HCT116 (cell line): ENCODE measurements around the gene KRT38. TPM values are rescaled to one million over a fixed set of nuclear protein-coding genes. Genes with fewer than 3 reads are reported as not detected.

Experiments used
- ATAC-seq: fragments of 200-7000 bp; cut with Tn5 transposase; 2 replicates; pipeline ENCODE4 v1.9.1; 2020; ENCODE audit warnings: mild to moderate bottlenecking, moderate library complexity
- BruUV-seq: library from RNA; stranded (reverse); fragments of 400-500 nt; replicated peaks from 2 replicates; lab custom pipeline; 2021; lab: Mats Ljungman, UMichigan
- CTCF ChIA-PET: fragments of 300-600 bp; sonication (Branson Sonifier 250); formaldehyde crosslinking; loops from one replicate; lab custom pipeline; 2021; ENCODE audit warnings: antibody characterized with exemption; lab: Charles Lee
- POLR2A ChIA-PET: fragments of 300-600, 350-600 bp; sonication (Branson Sonifier 250); formaldehyde crosslinking; loops from one replicate; lab custom pipeline; 2021; ENCODE audit warnings: antibody characterized with exemption; lab: Charles Lee
- RAD21 ChIA-PET, 2 experiments: fragments of 300-600 bp; sonication (Branson Sonifier 250); formaldehyde crosslinking; loops; one replicate each; lab custom pipeline; 2023; ENCODE audit warnings: low total read pairs in 2 of 2; ENCODE audit not compliant: uncharacterized antibody in 2 of 2, unreplicated experiment in 2 of 2, low non-redundant PET in 1 of 2; lab: Charles Lee
- DNase-seq: peaks from one replicate; pipeline ENCODE4 v3.0.0-alpha.2; 2010; ENCODE audit warnings: low read depth, low spot score
- H2AFZ ChIP-seq: fragments of 200-600 bp; shearing (Covaris generic), sonication (generic); 2 replicates; pipeline ENCODE4 v1.6.1; 2017; ENCODE audit warnings: low read depth, mixed run types, mixed read lengths, antibody characterized with exemption, low read length; ENCODE audit not compliant: poor library complexity, severe bottlenecking
- H3K27ac ChIP-seq: 2 replicates; pipeline ENCODE4 v1.5.1; 2012; ENCODE audit warnings: low read depth, low read length
- H3K27me3 ChIP-seq: fragments of 200-600 bp; sonication (generic); 2 replicates; pipeline ENCODE4 v1.6.1; 2016; ENCODE audit warnings: mixed run types, low read length, mixed read lengths; ENCODE audit not compliant: insufficient read depth
- H3K36me3 ChIP-seq, 2 experiments: fragments of 200-500 bp in 1 of 2; fragments of 200-600 bp in 1 of 2; sonication (Bioruptor generic) in 1 of 2; sonication (generic) in 1 of 2; 2 replicates each; pipeline versions ENCODE4 v1.5.1 to v1.6.1; 2014 to 2016; ENCODE audit warnings: low read length in 2 of 2, inconsistent platforms in 1 of 2, mixed read lengths in 1 of 2, mixed run types in 1 of 2; ENCODE audit not compliant: insufficient read depth in 2 of 2, control insufficient read depth in 1 of 2
- H3K4me1 ChIP-seq, 2 experiments: fragments of 200-600 bp in 1 of 2; sonication (generic) in 1 of 2; 2 replicates each; pipeline versions ENCODE4 v1.5.1 to v1.6.1; 2012 to 2017; ENCODE audit warnings: low read length in 2 of 2, inconsistent platforms in 1 of 2, mild to moderate bottlenecking in 1 of 2, mixed read lengths in 1 of 2, mixed run types in 1 of 2, moderate library complexity in 1 of 2; ENCODE audit not compliant: insufficient read depth in 2 of 2, control insufficient read depth in 1 of 2
- H3K4me2 ChIP-seq: fragments of 200-600 bp; sonication (generic); 2 replicates; pipeline ENCODE4 v1.6.1; 2017; ENCODE audit warnings: mixed run types, low read length, mixed read lengths
- H3K4me3 ChIP-seq, 2 experiments: fragments of 200-600 bp in 1 of 2; sonication (generic) in 1 of 2; replicated peaks in 1 of 2; 2 replicates each; pipeline ENCODE4 v1.5.1; 2011 to 2016; ENCODE audit warnings: low read length in 2 of 2, control low read depth in 1 of 2, low read depth in 1 of 2, mild to moderate bottlenecking in 1 of 2, mixed read lengths in 1 of 2, mixed run types in 1 of 2
- H3K79me2 ChIP-seq: fragments of 200-600 bp; sonication (generic); 2 replicates; pipeline ENCODE4 v1.6.1; 2017; ENCODE audit warnings: mild to moderate bottlenecking, mixed run types, low read length, moderate library complexity, mixed read lengths; ENCODE audit not compliant: insufficient read depth
- H3K9ac ChIP-seq: fragments of 200-600 bp; sonication (generic); 2 replicates; pipeline ENCODE4 v1.6.1; 2016; ENCODE audit warnings: low read length, mixed read lengths
- H3K9me2 ChIP-seq: fragments of 200-600 bp; sonication (generic), shearing (Covaris generic); 2 replicates; pipeline ENCODE4 v1.6.1; 2017; ENCODE audit warnings: mixed run types, mild to moderate bottlenecking, moderate library complexity; ENCODE audit not compliant: insufficient read depth
- H3K9me3 ChIP-seq, 2 experiments: fragments of 200-500 bp in 1 of 2; fragments of 200-600 bp in 1 of 2; sonication (Bioruptor generic) in 1 of 2; sonication (generic) in 1 of 2; 2 replicates each; pipeline ENCODE4 v1.6.1; 2014 to 2017; ENCODE audit warnings: low read length in 2 of 2, mixed read lengths in 2 of 2, inconsistent platforms in 1 of 2, low read depth in 1 of 2, mild to moderate bottlenecking in 1 of 2, mixed run types in 1 of 2, moderate library complexity in 1 of 2; ENCODE audit not compliant: control insufficient read depth in 1 of 2, insufficient read depth in 1 of 2
- H4K20me1 ChIP-seq: fragments of 200-600 bp; sonication (generic), shearing (Covaris generic); 2 replicates; pipeline ENCODE4 v1.6.1; 2017; ENCODE audit warnings: mixed run types, mild to moderate bottlenecking, moderate library complexity; ENCODE audit not compliant: insufficient read depth
- ATF3 ChIP-seq: IDR thresholded peaks from 2 replicates; pipeline ENCODE4 v1.6.1; 2012
- CBX3 ChIP-seq: IDR thresholded peaks from 2 replicates; pipeline ENCODE4 v1.6.1; 2012; ENCODE audit warnings: low read depth
- CEBPB ChIP-seq: IDR thresholded peaks from 2 replicates; pipeline ENCODE4 v1.6.1; 2012; ENCODE audit warnings: low read depth
- ELF1 ChIP-seq: IDR thresholded peaks from 2 replicates; pipeline ENCODE4 v1.6.1; 2012; ENCODE audit warnings: low read depth, borderline replicate concordance
- FOSL1 ChIP-seq: IDR thresholded peaks from 2 replicates; pipeline ENCODE4 v1.6.1; 2012; ENCODE audit warnings: low read depth
- MAX ChIP-seq: IDR thresholded peaks from 2 replicates; pipeline ENCODE4 v1.6.1; 2012
- POLR2A ChIP-seq: IDR thresholded peaks from 2 replicates; pipeline ENCODE4 v1.7.0; 2011; ENCODE audit warnings: borderline replicate concordance; ENCODE audit not compliant: insufficient read depth, insufficient read length; ENCODE audit errors: extremely low read depth
- REST ChIP-seq: IDR thresholded peaks from 2 replicates; pipeline ENCODE4 v1.6.1; 2012; ENCODE audit warnings: low read depth
- SIN3A ChIP-seq: IDR thresholded peaks from 2 replicates; pipeline ENCODE4 v1.6.1; 2012; ENCODE audit warnings: low read depth
- SRF ChIP-seq: IDR thresholded peaks from 2 replicates; pipeline ENCODE4 v1.6.1; 2012; ENCODE audit warnings: low read depth
- YY1 ChIP-seq: IDR thresholded peaks from 2 replicates; pipeline ENCODE4 v1.6.1; 2011; ENCODE audit warnings: low read length, low read depth, moderate library complexity, mild to moderate bottlenecking; ENCODE audit not compliant: insufficient replicate concordance; ENCODE audit errors: extremely low read depth
- ZFX ChIP-seq: fragments of 450-650 bp; IDR thresholded peaks from 2 replicates; pipeline ENCODE4 v1.6.1; 2017
- intact Hi-C: fragments of 100-400 bp; cut with micrococcal nuclease; formaldehyde crosslinking; loops from 2 replicates; pipeline ENCODE4 v1.10.0; 2022
- total RNA-seq: library from RNA; stranded (reverse); gene quantifications from one replicate; pipeline ENCODE4 v1.2.1, GENCODE V29; 2021; ENCODE audit not compliant: unreplicated experiment

Gene KRT38
- total RNA-seq, 1 experiment from 2014 or later: not detected

- Histone ChIP-seq H3K27me3 (no peaks in the 10 kb centered on the region), H4K20me1 (no peaks in the 10 kb centered on the region), H3K36me3 (no peaks in the 10 kb centered on the region), H3K9me2 (no peaks in the 10 kb centered on the region), H3K79me2 (no peaks in the 10 kb centered on the region), H2AFZ (no peak within 1 kb of the TSS), H3K4me3 (no peak within 1 kb of the TSS), H3K9me3 (no peaks in the 10 kb centered on the region), H3K27ac (no peak within 1 kb of the TSS), H3K9ac (no peak within 1 kb of the TSS), H3K4me2 (no peak within 1 kb of the TSS), H3K4me1 (no peaks in the 10 kb centered on the region; a peak in 1 of 4 replicates)
- ATAC-seq: no peak
- POLR2A ChIA-PET: no interaction called here
- intact Hi-C loops: no loop called here
- CTCF ChIA-PET: no interaction called here
- BruUV-seq: no TSS peak
- DNase-seq: no peak
- RAD21 ChIA-PET: no interaction called here
- no peak for TF ChIP-seq YY1
- TF ChIP-seq ZFX: no peak
Measured at GRCh38 chr17:41481036-41481435, 40.3 kb upstream of the KRT38 start, which contains the start of gene KRT35. TSS of gene KRT35 (minus strand) at chr17:41481151. CDS start at chr17:41481097, 54 bp downstream.

- POLR2A ChIA-PET: no interaction called here
- no peak overlapping the region for H2AFZ ChIP-seq
- CTCF ChIA-PET: interaction anchor here (1.1 kb wide), 1 partner anchor 15 kb away, joined by 3 read pairs; no protein-coding TSS in a partner anchor
- no peaks in the 10 kb centered on the region; a peak in 1 of 4 replicates for H3K4me1 ChIP-seq
- TF ChIP-seq SRF (no peak), FOSL1 (no peak), CEBPB (no peak), CBX3 (no peak), ELF1 (no peak), POLR2A (no peak), ATF3 (no peak), ZFX (no peak), REST (no peak), MAX (no peak), SIN3A (no peak)
- TF ChIP-seq, all 23 proteins: peak for 0
- no TSS peak for BruUV-seq
- H3K9ac ChIP-seq: no peak overlapping the region
- no peaks in the 10 kb centered on the region for H3K9me2 ChIP-seq
- no peak overlapping the region for H3K4me2 ChIP-seq
- intact Hi-C loops: no loop called here
- no peaks in the 10 kb centered on the region for H3K9me3 ChIP-seq
- RAD21 ChIA-PET: no interaction called here
- H3K79me2 ChIP-seq: no peaks in the 10 kb centered on the region
- no peak for DNase-seq
- H3K4me3 ChIP-seq: no peak overlapping the region
- ATAC-seq: no peak
- no peaks in the 10 kb centered on the region for H3K36me3 ChIP-seq
- H3K27ac ChIP-seq: no peak overlapping the region
- H3K27me3 ChIP-seq: no peaks in the 10 kb centered on the region
- H4K20me1 ChIP-seq: no peaks in the 10 kb centered on the region
Measured at GRCh38 chr17:41480581-41480980, 39.8 kb upstream of the KRT38 start.
